Kasumi-1 (cell line): ENCODE measurements around the gene PLCD1.

Source experiments
- DNase-seq, 2 experiments: peaks; one replicate each; lab custom pipeline; 2025; lab: John Stamatoyannopoulos, UW

Gene PLCD1

DNA sequence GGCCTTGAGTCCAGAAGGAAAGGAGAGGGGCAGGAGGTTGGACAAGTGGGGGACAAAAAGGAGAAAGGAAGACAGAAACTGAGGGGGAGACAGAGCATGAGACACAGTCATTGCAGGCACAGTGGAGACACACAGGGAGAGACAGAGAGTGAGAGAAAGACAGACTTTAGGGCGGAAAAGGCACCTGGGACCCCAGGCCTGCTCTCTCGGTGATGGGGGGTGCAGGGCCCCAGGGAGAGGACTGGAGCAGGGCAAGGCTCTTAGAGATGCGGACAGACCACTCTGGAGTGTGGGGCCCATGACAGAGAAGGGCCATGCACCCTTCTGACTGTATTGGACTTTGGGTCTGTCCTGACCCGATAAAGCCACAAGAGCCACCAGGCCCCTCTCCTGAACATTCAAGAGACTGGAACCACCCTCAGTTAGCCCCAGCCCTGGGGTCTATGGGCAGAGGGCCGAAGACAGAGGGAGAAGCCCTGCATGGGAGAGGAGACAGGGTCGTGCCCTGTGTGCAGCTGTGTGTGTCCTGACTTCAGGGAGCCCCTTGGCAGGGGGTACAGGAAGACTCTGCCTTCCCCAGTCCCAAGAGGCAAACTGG, 12.5 kb downstream of the PLCD1 start:
- no peak for DNase-seq

- DNase-seq: no peak
Measured at GRCh38 chr3:38016410-38016809, 13.0 kb downstream of the PLCD1 start.

- no peak for DNase-seq
Measured at GRCh38 chr3:38015984-38016383, 13.5 kb downstream of the PLCD1 start.

GRCh38 chr3:38015485-38015884, 14.0 kb downstream of the PLCD1 start:
- DNase-seq: no peak

GRCh38 chr3:38011111-38011510, 18.3 kb downstream of the PLCD1 start:
- no peak for DNase-seq

DNA sequence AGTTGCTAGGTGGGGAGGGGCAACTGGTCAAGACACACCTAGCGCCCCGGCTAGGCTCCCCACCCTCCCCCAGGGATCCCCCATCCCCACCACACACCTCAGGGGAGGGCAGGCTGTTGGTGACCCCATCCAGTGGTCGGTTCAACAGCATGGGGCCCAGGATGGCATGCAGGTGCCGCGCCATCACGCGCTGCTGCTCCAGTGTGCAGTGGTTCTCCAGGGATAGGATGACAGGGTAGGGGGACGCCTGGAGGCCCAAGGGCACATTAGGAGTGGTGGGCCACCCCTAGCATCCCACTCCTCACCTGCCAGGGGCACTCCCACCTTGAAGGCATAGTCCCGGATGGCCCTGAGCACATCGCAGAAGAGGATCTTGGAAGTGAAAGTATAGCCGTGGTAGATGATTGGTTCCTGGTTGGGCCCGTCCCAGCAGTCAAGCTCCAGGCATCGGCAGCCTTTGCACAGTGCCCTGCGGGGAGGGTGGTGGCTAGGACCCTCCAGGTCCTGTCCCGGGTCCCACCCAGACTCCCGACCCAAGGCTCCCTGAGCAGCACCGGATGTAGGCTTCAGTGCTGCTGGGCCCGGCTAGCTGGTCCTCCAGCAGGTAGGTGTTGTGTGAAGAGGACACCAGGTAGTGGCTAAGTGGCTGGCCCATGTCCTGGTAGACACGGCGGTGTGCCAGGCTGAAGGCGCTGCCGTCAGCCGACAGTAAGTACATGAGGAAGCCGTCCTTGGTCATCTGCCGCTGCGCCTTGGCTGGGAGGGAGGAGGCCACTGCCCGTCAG, 19.4 kb downstream of the PLCD1 start:
- no peak for DNase-seq

DNA sequence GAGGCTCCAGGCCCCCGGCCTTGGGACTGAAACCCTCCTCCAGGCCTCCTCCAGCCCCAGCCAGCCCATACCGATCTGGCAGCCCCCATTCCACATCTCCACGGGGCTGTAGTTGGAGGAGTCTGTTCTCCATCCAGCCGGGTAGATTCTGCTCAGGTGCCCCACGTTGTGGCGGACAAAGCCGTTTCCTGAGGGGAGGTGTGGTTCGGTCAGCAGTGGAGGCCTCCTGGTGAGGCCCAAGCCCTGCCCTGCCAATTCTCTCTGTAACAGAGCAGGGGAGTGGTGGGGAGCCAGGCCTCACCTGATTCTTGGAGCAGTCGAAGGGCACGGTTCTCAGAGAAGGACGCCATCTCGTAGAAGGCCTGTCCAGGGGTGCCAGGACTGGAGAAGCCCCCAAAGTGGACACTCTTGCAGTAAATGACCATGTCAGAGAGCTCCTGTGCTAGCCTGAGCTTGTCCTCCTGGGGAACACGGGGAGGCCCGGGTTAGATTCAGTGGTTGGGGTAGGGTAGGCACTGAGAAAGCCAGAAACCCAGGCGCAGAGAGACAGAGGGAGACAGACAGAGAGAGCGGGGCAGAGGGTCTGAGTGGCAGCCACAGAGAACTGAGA, 20.4 kb downstream of the PLCD1 start:
- DNase-seq: no peak

GRCh38 chr3:38008191-38008701, 21.2 kb downstream of the PLCD1 start:
- no peak for DNase-seq

DNA sequence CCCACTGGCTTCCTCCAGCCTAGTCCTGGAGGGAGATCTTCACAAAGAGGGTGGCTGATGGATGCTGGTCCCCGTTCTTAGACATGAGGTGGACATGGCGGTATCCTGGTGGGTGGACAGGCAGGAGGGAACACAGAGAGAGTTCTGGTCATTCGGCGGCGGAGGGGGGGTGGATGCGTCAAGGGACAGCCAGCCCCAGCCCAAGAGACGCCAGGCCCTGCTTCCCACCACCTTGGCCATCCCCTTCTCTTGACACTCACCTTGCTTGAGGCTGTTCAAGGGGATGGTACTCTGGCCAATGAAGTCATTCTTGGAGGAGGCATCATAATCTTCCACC, 21.7 kb downstream of the PLCD1 start:
- DNase-seq: no peak

DNA sequence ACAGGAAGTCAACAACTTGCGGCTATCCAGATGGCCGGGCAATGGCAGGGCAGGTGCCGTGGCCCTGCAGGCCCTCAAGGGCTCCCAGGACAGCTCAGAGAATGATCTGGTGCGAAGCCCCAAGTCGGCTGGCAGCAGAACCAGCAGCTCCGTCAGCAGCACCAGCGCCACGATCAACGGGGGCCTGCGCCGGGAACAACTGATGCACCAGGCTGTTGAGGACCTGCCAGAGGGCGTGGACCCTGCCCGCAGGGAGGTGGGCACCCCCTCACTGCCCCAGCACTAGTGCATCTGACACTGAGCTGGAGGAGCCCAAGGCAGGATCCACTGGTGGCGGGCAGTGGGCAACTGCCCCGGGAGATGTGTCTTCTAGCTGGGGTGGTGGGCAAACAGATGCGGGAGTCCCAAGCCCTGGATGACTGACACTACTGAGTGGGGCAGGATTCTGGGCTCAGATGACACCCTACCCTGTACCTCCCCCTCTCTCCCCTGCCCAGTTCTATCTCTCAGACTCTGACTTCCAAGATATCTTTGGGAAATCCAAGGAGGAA, 22.9 kb downstream of the PLCD1 start:
- no peak for DNase-seq

DNA sequence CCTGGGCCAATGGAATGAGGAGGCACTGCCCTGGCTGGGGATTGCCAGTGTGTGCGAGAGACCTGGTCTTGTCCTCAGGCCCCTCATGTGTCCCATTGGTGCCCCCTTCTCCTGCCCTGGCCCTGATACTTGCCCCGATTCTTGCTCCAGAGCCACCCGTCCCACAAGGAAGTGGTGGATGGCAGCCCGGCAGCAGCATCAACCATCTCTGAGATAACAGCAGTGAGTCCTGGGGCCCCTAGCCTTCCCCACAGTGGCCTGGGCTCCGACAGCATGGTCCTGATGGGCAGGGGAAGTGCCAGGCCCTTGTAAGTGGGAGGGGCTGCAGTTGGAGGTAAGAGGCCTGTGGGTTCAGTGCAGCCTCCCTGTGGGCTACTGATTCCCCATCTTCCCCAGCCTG, 23.4 kb downstream of the PLCD1 start:
- DNase-seq: no peak

GRCh38 chr3:38005076-38006020, 24.1 kb downstream of the PLCD1 start:
- DNase-seq: no peak

GRCh38 chr3:38004415-38005075, 24.9 kb downstream of the PLCD1 start:
- DNase-seq: peak; percentile 74 to 78

DNA sequence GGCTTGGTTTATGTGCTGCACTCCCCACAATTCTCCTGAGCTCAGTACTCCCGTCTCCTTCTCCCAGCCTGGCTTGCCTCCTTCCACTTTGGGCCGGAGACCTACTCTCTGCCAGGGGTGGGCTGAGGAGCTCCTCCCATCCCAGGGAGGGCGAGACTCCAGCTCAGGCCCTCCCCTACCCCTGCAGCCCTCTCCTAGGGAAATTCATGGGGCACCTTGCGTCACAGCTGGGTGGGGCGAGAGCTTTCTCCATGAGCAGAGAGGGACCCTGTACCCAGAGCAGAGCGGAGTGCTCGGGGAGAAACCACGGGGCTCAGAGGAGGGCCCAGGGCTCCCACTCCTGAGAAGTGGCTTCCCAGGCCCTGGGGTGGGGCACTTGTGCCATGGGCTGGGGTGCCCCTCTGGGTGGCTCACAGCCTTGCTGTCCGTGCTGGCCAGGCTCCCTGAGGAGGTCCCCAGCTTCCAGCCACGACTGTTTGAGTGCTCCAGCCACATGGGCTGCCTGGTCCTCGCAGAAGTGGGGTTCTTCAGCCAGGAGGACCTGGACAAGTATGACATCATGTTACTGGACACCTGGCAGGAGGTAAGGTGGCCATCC, 25.5 kb downstream of the PLCD1 start:
- no peak for DNase-seq

DNA sequence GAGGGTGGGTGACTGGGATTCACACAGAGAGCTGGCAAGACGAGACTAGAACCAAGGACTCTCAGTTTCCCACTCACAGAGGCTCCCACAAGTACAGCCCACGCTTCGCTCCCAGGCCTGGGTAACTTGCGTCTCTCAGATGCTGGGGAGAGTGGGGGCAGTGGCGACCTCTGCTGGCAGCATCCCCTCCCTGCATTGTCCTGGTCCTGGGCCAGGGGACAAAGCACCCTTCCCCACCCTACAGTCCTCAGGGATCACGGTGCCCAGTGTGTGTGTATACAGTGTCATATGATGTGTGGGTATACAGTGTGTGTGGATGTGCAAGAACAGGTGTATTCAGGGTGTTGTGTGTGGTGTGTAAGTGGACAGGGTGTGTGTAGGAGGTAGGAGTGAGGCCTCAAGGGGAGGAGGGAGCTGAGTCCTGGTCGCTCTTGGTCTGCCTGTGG, 26.0 kb downstream of the PLCD1 start:
- peak; percentile 49 to 60 for DNase-seq

- no peak for DNase-seq
Measured at GRCh38 chr3:38002940-38003339, 26.5 kb downstream of the PLCD1 start.

DNA sequence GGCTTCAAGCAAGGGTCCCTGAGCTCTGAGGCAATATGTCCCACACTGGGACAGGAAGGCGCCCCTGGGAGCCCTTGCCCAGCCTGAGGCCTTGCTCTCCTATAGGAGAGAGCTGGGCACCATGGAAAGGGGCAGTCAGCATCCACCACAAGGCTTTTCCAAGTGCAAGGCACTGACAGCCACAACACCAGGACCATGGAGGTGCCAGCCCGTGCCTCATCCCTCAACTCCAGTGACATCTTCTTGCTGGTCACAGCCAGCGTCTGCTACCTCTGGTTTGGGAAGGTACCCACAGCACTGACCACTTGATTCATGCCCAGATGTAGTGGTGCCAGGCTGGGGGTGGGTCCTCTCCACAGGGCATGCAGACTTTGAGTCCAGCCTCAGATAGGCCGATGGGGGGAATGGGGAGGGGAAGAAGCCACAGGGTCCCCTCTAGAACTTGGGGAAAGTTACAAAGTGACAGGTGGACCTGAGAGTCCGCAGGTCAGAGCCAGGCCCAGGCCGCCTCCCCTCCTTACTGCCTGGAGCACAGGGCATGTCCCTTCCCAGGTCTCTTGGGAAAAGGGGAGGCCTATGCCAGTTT, 27.1 kb downstream of the PLCD1 start:
- no peak for DNase-seq

GRCh38 chr3:38001456-38002081, 27.9 kb downstream of the PLCD1 start:
- peak; percentile 12 to 15 for DNase-seq

- DNase-seq: no peak
Measured at GRCh38 chr3:38000965-38001455, 28.4 kb downstream of the PLCD1 start.
